ENCODE results near the gene KTN1.
A peak's percentile ranks its signal among the peaks of the same experiment; 100 is the strongest.

Gene KTN1

DNA sequence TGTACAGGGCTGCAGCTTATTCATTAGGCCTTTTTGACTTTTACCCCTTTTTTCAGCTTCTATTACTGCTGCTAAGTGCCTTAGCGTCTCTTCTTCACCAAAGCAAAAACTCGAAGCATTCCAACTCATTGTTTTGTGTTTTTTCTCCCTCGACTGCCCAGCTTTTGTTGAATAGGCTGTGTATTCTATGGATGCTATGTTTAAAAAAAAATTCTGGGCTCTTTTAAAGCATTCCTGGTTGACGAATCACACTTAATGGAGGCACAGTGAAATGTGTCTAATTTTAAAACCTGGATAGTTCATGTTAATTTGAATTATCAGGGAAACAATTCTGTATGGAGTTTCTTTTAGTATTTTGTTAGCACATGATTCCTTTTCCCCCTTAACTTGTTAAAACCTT lies 29.7 kb downstream of the KTN1 start:
- DNase-seq (ENCODE audit: low spot score) = peak; percentile 31

DNA sequence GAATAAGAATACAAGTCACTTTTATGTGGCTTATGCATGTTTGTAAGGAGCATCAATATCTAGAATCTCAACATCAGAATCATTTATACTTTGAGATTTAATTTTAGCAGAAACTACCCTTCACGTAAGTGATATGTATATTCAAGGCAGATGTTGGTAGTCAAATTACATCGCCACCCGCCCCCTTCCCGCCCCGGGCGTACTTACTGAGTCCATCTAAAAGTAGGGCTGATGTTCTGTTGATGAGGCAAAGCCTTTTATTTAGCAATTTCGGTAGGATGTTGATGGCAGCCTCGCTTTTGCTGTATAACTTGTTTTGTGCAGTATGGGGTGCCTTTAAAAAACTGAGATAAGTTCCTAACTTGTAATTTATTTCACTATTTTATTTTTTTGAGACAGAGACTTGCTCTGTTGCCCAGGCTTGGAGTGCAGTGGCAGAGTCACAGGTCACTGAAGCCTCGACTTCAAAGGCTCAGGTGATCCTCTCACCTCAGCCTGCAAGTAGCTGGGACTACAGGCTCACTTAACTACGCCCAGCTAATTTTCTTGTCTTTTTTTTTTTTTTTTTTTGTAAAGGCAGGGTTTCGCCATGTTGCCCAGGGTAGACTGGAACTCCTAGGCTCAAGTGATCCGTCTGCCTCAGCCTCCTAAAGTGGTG lies 30.8 kb downstream of the KTN1 start:
- no peak for DNase-seq (ENCODE audit: low spot score)

DNA sequence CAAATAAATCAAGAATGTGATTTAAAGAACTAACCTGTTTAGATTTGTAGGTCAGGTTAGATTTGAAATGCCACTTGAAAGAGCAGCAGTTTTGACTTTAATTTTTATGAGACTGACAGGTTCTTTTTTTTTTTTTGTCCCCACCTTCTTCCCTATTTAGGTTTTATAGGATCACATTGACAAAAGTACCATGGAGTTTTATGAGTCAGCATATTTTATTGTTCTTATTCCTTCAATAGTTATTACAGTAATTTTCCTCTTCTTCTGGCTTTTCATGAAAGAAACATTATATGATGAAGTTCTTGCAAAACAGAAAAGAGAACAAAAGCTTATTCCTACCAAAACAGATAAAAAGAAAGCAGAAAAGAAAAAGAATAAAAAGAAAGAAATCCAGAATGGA lies 31.9 kb downstream of the KTN1 start:
- DNase-seq (ENCODE audit: low spot score) = no peak

DNA sequence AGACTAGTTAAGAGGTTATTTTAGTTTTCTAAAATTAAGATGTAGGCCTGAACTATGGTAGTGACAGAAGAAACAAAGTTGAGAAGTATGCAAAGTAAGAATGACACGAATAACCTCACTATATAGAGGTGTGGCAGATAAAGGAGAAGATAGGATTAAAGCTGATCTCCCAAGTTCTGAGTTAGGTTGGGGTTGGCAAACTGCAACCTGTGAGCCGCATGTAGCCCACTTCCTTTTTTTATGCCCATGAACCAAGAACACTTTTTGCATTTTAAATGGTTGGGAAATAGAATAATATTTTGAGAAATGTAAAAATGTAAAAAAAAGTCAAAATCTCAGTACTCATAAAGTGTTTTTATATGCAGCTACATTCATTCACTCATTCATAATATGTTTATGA lies 34.3 kb downstream of the KTN1 start:
- DNase-seq (ENCODE audit: low spot score) = no peak

DNA sequence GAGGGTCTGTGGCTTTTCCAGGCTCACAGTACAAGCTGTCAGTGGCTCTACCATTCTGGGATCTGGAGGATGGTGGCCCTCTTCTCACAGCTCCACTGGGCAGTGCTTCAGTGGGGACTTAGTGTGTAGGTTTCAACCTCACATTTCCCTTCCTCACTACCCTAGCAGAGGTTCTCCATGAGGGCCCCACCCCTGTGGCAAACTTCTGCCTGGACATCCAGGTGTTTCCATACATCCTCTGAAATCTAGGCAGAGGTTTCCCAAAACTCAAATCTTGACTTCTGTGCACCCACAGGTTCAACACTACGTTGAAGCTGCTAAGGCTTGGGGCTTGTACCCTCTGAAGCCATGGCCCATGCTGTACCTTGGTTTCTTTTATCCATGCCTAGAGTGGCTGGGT lies 40.3 kb downstream of the KTN1 start:
- no peak for DNase-seq (ENCODE audit: low spot score)

DNA sequence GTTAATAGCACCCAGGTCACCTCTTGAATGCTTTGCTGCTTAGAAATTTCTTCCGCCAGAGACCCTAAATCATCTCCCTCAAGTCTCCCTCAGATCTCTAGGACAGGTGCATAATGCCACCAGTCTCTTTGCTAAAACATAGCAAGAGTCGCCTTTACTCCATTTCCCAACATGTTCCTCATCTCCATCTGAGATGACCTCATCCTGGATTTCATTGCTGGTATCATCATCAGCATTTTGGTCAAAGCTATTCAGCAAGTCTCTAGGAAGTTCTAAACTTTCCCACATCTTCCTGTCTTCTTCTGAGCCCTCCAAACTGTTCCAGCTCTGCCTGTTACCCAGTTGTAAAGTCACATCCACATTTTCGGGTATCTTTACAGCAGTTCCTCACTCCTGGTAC lies 41.0 kb downstream of the KTN1 start:
- DNase-seq (ENCODE audit: low spot score) = no peak

DNA sequence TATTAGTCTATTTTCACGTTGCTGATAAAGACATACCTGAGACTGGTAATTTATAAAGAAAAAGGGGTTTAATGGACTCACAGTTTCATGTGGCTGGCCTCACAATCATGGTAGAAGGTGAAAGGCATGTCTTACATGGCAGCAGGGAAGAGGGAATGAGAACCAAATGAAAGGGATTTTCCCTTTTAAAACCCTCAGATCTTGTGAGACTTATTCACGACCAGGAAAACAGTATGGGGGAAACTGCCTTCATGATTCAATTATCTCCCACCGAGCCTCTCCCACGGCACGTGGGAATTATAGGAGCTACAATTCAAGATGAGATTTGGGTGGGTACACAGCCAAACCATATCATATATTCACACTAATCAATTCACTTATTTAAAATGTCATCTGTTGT lies 41.4 kb downstream of the KTN1 start:
- no peak for DNase-seq (ENCODE audit: low spot score)

DNA sequence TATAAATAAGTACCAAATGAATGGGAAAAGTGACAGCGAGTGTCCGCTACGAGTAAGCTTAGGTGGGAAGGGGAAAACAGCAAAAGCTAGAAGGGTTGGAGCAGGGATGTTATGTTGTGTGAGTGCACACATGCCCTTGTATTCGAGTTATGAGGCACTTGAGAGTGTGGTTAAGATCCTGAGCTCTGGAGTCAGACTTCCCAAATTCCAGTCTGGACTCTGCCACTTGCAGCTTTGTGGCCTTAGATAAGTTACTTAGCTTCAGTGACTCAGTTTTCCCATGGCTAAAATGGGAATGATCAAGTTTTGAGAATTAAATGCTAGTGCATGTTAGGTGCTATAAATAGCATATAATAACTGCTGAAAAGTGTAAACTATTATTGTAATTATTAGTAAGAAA lies 44.9 kb downstream of the KTN1 start:
- DNase-seq (ENCODE audit: low spot score) = no peak

DNA sequence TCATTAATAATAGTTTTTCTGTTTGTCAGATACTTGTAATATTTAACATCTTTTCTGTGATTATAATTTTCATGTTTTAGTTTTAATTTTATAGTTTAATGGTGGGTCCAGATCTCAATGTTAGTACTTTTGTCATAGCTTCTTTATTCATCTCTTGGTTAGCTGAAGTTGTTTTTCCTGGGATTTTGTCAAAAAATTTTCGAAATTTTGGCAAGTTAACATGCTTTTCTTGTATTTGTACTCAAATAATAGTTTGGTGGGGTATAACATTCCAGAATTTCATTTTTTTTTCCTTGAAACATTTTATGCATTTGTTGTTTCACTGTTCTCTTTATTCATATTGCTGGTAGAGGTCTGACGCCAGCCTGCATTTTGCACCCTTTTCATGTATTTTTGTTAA lies 45.5 kb downstream of the KTN1 start:
- no peak for DNase-seq (ENCODE audit: low spot score)

DNA sequence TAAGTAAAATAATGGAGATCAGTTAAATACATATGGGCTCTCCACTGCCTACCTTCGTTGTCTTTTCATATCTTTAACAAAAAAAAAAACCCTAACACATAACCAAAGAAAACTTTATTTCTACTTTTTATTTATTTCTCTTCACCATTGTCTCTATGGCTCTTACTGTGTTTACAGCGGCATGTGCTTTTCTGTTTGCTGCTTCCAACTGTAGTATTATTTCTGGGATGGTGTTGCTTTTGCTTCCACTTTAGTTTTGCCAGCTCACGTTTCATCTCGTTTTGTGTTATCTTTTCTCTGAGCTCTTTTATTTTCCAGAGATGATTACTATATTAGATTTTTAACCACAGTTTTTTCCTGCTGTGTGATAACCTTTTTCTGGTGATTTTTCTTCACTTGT lies 46.1 kb downstream of the KTN1 start:
- no peak for DNase-seq (ENCODE audit: low spot score)

DNA sequence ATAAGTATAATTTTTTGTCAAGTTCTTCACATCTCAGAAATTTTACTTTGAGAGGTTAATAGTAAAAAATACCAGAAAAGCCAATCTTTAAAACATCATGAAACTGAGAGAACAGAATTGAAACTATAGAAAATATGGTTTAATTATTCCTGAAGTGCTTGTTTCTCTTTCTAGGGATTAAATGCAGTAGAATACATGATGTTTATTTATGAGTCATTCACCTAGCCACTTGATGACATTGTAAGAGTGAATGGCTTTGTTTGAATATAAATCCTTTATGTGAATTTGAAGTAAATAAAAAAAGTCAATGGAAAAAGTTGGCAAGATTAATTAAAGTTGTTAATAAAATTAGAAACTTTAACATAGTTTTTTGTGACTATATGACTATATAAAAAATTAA lies 48.4 kb downstream of the KTN1 start:
- no peak for DNase-seq (ENCODE audit: low spot score)

DNA sequence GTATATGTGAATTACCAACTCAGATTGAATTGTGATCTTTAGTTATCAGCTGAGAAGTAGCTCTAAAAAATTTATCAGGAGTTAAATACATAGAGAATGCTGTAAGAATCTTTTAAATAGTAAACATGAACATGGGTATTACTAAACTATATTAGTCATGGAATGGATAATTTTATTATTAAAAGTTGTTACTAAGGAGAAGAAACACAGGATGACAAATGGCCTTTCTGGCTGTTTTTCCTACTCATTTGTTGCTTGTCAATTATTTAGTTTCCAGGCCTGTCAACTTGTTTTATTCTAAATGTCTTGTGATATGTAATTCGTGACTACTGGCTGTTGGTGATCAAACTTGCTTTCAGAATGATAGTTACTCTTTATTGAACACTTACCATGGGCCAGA lies 58.7 kb downstream of the KTN1 start:
- no peak for DNase-seq (ENCODE audit: low spot score)

DNA sequence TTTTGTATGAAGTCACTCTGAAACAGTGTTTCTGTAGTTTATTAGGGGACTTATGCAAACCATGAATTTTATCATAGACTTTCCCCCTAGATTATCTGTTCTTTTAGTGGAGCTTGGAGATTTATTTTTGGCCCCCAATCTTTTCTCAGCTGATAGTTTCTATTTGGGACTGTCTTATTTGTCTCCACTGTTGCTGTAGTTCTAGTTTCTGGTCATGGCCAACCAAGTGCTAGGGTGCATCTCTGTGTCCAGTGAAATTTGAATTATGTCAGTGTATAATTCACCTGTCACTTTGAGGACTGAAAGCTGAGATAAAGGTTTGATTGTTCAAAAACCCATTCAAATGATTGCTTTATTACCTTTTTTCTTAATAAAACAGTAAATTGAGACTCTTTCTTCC lies 61.3 kb downstream of the KTN1 start:
- no peak for DNase-seq (ENCODE audit: low spot score)

DNA sequence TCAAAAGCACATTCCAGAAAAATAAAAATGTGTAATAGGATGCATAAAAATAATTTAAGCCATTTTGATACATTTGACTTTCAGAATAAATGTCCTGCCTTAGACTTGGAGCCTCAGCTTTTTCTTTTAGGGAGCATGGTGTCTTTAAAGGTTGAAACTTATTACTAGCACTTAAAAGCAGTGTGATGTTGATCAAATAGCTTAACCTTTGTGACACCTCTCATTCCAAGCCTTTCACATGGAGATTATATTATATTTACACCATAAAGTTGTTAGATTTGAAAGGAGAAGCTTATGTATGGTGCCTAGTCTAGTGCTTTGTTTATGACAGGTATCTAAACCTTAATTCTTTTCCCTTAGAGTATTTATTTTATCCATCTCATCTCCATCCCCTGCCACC lies 61.9 kb downstream of the KTN1 start:
- no peak for DNase-seq (ENCODE audit: low spot score)

DNA sequence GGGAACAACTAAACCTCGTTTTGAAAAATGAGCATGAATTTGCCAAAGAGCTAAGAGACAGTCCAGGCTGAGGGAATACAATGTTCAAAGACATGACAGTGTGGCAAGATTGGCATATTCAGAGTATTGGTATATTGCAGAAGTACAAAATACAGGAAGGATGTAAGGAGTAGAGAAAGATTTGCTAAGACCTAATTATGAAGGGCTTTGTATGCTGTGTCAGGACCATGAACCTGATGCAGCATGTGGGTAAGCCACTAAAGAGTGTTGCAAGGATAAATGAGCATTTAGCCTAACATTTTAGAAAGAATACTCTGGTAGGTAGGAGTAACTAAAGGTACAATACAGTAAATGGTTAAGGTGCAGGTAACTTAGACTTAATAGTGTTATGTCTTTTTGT lies 65.1 kb downstream of the KTN1 start:
- DNase-seq (ENCODE audit: low spot score) = no peak

DNA sequence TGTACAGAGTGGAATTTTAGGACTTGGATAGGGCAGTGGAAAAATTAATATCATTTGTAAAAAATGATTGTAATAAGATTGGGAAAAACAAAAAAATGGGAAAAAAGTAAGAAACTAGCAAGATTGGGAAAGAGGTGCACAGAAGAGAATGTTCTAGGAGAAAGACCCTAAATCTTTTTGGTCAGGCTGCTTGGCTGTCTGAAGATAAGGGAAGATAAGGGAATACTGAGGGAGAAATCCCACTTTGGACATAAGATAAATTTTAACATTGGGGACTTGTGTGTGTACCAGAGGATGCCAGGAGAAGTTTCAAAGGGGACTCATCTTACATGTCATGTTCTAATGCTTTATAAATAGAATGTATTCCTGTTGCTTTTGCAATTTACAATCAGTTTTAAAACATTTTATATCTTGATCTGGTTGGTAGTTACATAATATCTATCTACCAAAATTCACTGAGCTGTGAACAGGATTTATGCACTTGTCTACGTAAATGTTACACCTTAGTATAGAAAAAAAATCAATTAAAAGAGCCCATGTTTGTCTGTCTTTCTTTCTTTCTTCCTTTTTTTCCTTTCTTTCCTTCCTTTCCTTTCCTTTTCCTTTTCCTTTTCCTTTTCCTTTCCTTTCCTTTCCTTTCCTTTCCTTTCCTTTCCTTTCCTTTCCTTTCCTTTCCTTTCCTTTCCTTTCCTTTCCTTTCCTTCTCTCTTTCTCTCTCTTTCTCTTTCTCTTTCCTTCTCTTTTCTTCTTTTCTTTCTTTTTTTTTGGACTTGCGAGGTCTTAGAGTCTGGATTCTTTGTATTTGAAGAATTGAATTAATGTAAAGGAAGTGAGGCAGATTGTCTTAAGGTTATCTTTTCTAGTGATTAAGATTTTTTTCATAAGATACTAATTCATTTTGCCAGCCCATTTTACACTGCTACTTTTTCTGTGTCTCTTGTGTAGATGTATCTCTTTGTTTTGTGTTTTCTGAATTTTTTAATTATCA lies 66.1 kb downstream of the KTN1 start:
- no peak for DNase-seq (ENCODE audit: low spot score)

DNA sequence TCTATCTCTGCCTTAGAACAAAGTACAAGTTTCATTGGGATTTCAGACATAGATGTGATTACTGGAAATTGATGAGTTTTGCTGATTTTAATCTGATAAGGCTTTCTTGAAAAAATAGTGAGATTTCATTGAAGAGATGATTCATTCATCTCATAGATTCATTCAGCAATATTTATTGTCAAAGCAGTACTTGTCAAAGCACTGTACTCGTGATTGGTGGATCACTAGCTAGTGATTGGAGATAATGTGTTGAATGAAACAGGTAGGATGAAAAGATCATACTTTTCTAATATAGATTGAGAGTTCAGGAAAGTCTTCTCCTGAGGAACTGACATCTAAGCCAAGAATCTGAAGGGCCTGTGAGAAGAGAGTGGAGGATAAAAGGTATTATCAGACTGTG lies 71.0 kb downstream of the KTN1 start:
- no peak for DNase-seq (ENCODE audit: low spot score)

DNA sequence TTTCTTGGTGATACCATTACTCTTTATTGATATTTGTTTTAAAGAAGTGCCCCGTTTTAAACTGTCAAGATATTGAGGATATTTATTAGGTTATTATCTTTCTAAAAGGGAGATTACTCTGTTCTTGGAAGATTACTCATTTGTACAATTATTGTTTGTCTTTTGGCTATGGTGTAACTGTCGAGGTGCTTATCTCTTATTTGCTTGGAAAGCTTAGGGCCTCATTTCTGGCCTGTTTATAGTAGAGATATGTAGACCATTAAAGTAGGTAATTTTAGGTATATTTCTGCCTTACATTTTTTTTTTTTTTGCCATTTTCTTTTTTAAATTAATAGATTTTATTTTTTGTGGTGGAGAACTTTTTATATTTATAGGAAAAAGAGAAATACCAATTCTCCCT lies 74.2 kb downstream of the KTN1 start:
- no peak for DNase-seq (ENCODE audit: low spot score)

DNA sequence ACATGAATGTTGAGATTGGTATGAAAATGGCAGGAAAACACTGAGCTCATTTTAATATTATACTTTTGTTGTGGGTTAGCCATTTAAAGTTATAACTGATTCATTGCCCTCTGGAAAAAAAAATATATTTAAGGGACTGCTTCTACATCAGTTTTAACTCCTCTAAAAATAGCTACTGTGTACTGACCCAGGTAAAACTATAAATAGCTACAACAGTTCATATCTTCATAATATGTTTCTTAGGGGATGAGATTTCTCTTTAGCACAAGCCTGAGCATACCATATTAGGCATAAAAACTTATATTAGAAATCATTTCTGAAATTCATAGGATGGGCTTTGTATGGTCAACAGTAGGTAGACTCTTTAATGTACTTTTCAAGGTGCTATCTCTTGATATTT lies 81.0 kb downstream of the KTN1 start:
- DNase-seq (ENCODE audit: low spot score) = no peak

DNA sequence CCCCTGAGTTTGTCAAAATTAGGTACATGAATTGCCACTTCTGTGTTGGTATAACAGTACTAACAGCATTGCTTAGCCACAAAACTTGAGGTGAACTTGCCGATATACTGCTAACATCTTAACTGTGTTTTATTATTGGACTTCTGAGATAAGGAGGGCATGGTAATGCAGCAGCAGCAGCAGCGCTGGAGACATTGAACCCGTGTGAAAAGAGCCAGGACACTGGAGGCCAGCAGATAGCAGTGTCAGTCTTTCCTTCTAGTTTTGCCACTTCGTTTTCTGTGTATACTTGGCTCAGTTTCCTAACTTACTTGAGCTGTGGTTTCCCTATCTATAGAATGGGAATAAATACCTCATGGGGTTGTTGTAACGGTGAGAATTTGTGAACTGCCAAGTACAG lies 82.7 kb downstream of the KTN1 start:
- no peak for DNase-seq (ENCODE audit: low spot score)

DNA sequence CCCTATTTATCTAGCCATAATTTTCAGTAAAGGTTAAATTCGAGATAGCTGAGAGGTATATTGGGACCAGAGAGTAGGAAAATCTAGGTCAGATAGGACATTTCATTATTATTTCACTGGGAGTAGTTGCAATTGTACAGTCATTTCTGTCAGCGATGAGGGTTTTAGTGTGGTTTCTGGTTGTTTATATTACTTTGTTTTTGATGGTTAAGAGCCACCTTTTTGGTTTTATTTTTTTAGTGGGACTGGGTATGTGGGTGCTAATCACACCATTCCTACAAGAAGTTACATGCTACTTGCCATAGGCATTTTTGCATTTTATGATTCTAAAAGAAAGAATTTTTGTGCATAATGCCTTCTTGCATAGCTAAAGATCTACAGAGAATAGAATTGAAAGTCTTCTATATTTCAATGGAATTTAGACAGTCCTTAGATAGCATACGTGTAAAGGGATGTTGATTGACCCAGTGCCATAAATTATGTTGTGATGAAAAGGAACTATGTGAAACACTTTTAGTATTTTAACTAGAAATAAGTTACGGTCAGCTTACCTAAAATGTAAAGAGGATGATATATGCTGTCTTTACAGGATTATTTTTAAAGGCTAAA lies 85.2 kb downstream of the KTN1 start:
- no peak for DNase-seq (ENCODE audit: low spot score)

DNA sequence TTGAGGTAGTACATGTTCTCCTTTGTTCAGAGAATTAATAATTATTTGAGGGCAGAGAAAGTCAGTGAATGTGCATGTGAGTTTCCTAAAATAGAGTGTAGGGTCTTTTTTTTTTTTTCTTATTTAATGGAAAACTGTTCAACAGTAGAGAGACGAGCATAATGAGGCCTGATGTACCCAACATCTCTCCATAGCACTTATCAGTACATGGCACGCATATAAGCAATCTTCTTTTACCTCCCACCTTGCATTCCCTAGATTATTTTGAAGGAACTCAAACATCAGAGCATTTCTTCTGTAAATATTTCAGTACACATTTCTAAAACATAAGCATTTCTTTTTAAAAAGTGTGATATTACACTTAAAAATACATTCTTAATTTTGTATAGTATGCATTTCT lies 87.8 kb downstream of the KTN1 start:
- DNase-seq (ENCODE audit: low spot score) = no peak

DNA sequence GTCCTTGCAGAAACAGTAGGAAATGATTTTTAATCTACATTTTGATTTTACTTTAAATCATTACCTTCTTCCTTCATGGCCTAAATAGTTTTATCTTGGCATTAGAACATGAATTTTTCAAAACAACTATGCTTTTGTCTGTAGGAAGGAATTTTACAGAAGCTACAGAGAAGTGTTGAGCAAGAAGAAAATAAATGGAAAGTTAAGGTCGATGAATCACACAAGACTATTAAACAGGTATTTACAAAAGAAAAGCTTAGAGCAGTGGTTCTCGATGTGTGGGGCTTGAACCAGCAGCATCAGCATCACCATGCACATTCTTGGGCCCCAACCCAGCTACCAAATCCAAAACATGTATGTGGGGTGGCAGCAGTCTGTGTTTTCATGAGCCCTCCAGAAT lies 91.6 kb downstream of the KTN1 start:
- no peak for DNase-seq (ENCODE audit: low spot score)
